CD14-positive monocyte (primary cell): ENCODE data around the gene TMEM184A. TPM values are rescaled to one million over a fixed set of nuclear protein-coding genes. Genes with fewer than 3 reads are reported as not detected.
A peak's percentile ranks its signal among the peaks of the same experiment; 100 is the strongest.

Experiments
- DNase-seq, 3 donors: peaks; one replicate each; pipeline ENCODE4 v3.0.0-alpha.2; 2011 to 2022
- H2AFZ ChIP-seq: 2 replicates; pipeline ENCODE4 v1.6.0; 2012; ENCODE audit warnings: mild to moderate bottlenecking, low read depth, low read length, inconsistent platforms; ENCODE audit not compliant: insufficient read depth, poor library complexity, severe bottlenecking
- H3K27ac ChIP-seq, 2 donors: 1 replicate in 1 of 2; 2 replicates in 1 of 2; pipeline ENCODE4 v1.5.1; 2012 to 2013; ENCODE audit warnings: low read length in 2 of 2, control low read depth in 1 of 2, inconsistent platforms in 1 of 2, low read depth in 1 of 2, mild to moderate bottlenecking in 1 of 2
- H3K27me3 ChIP-seq, 2 donors: one replicate each; pipeline versions ENCODE4 v1.6.0 to v1.6.1; 2011 to 2013; ENCODE audit warnings: low read length in 2 of 2; ENCODE audit not compliant: control insufficient read depth in 2 of 2, insufficient read depth in 2 of 2
- H3K36me3 ChIP-seq, 2 donors: replicated peaks in 1 of 2; 1 replicate in 1 of 2; 2 replicates in 1 of 2; pipeline versions ENCODE4 v1.5.1 to v1.6.1; 2012 to 2013; ENCODE audit warnings: low read length in 2 of 2, control low read depth in 1 of 2, inconsistent platforms in 1 of 2, mild to moderate bottlenecking in 1 of 2; ENCODE audit not compliant: insufficient read depth in 2 of 2, control insufficient read depth in 1 of 2
- H3K4me1 ChIP-seq, 2 donors: 1 replicate in 1 of 2; 2 replicates in 1 of 2; pipeline versions ENCODE4 v1.5.1 to v1.6.1; 2012 to 2013; ENCODE audit warnings: low read length in 2 of 2, control low read depth in 1 of 2, inconsistent platforms in 1 of 2, mild to moderate bottlenecking in 1 of 2, moderate library complexity in 1 of 2; ENCODE audit not compliant: insufficient read depth in 2 of 2, control insufficient read depth in 1 of 2
- H3K4me2 ChIP-seq: replicated peaks from 2 replicates; pipeline ENCODE3; 2012; ENCODE audit warnings: low read length, moderate library complexity, mild to moderate bottlenecking; ENCODE audit not compliant: poor library complexity, severe bottlenecking; ENCODE audit errors: extremely low read depth
- H3K4me3 ChIP-seq, 3 experiments: fragments of 200-600 bp in 1 of 3; sonication (generic) in 1 of 3; replicated peaks in 1 of 3; 1 replicate in 2 of 3; 2 replicates in 1 of 3; pipeline ENCODE4 v1.5.1; 2011 to 2013; ENCODE audit warnings: low read length in 3 of 3, mild to moderate bottlenecking in 3 of 3, control low read depth in 2 of 3, low read depth in 2 of 3, inconsistent platforms in 1 of 3, moderate library complexity in 1 of 3
- H3K79me2 ChIP-seq: 2 replicates; pipeline ENCODE4 v1.6.0; 2012; ENCODE audit warnings: mild to moderate bottlenecking, control low read depth, inconsistent platforms, low read length, moderate library complexity; ENCODE audit not compliant: insufficient read depth
- H3K9ac ChIP-seq: 2 replicates; pipeline ENCODE4 v1.6.0; 2017; ENCODE audit warnings: low read length, mild to moderate bottlenecking; ENCODE audit not compliant: insufficient read depth, poor library complexity, severe bottlenecking
- H3K9me3 ChIP-seq, 2 donors: replicated peaks in 1 of 2; 1 replicate in 1 of 2; 2 replicates in 1 of 2; pipeline versions ENCODE4 v1.5.1 to v1.6.1; 2012 to 2013; ENCODE audit warnings: low read length in 2 of 2, control low read depth in 1 of 2; ENCODE audit not compliant: control insufficient read depth in 1 of 2, insufficient read depth in 1 of 2
- H4K20me1 ChIP-seq: 2 replicates; pipeline ENCODE4 v1.6.0; 2012; ENCODE audit warnings: mild to moderate bottlenecking, low read length, control low read depth, moderate library complexity; ENCODE audit not compliant: insufficient read depth
- H3K27ac Mint-ChIP-seq, 7 donors: one replicate each; pipeline ENCODE4 v1.8.0; 2020; ENCODE audit warnings: mild to moderate bottlenecking in 7 of 7, mixed read lengths in 7 of 7, moderate library complexity in 6 of 7, inconsistent platforms in 2 of 7
- H3K27me3 Mint-ChIP-seq, 3 donors: one replicate each; pipeline ENCODE4 v1.8.0; 2021 to 2022; ENCODE audit warnings: low read depth in 3 of 3, mild to moderate bottlenecking in 3 of 3, mixed read lengths in 3 of 3, moderate library complexity in 3 of 3, inconsistent platforms in 1 of 3
- H3K36me3 Mint-ChIP-seq, 2 donors: one replicate each; pipeline ENCODE4 v1.8.0; 2020; ENCODE audit warnings: mixed read lengths in 2 of 2, inconsistent platforms in 1 of 2, mild to moderate bottlenecking in 1 of 2
- H3K4me1 Mint-ChIP-seq: one replicate; pipeline ENCODE4 v1.8.0; 2020; ENCODE audit warnings: mild to moderate bottlenecking, mixed read lengths
- H3K4me3 Mint-ChIP-seq, 2 donors: one replicate each; pipeline ENCODE4 v1.8.0; 2020; ENCODE audit warnings: mild to moderate bottlenecking in 2 of 2, mixed read lengths in 2 of 2, moderate library complexity in 1 of 2
- H3K9me3 Mint-ChIP-seq, 7 donors: one replicate each; pipeline ENCODE4 v1.8.0; 2020 to 2022; ENCODE audit warnings: mixed read lengths in 7 of 7, mild to moderate bottlenecking in 6 of 7, moderate library complexity in 6 of 7, inconsistent platforms in 2 of 7
- CTCF ChIP-seq: fragments of 200-600 bp; IDR thresholded peaks from one replicate; pipeline ENCODE4 v1.8.0; 2022; ENCODE audit warnings: antibody characterized with exemption, mild to moderate bottlenecking
- WGBS: methylation state at CpG from one replicate; pipeline ENCODE4 v1.1.5; 2013; ENCODE audit warnings: missing lambda C conversion rate; ENCODE audit not compliant: insufficient coverage; 5-methylcytosine and 5-hydroxymethylcytosine counted together
- intact Hi-C, 2 donors: fragments of 100-400 bp; cut with micrococcal nuclease; formaldehyde crosslinking; loops; one replicate each; pipeline versions ENCODE4 v1.15.0 to v1.15.1; 2023
- polyA plus RNA-seq, 3 donors: library from polyadenylated mRNA; depleted of rRNA in 1 of 3; unstranded in 2 of 3; stranded (reverse) in 1 of 3; fragments of 300-500 nt in 2 of 3; fragments of >200 nt in 1 of 3; fragmentation: Illumina TruSeq in 2 of 3; gene quantifications; 1 replicate in 2 of 3; 2 replicates in 1 of 3; pipeline ENCODE4 v1.2.3, GENCODE V29; 2012 to 2021

TMEM184A gene
- polyA plus RNA-seq, 3 donors: not detected

- Histone ChIP-seq H3K4me3 (no peak overlapping the region), H3K27me3 (no peaks in the 10 kb centered on the region), H3K79me2 (peaks cover 66% of the 10 kb centered on the region), H3K27ac (no peak overlapping the region), H3K4me1 (peaks cover 27 to 28% of the 10 kb centered on the region in 2 donors), H3K4me2 (no peak overlapping the region), H3K9ac (no peak overlapping the region), H4K20me1 (peaks cover 95% of the 10 kb centered on the region), H2AFZ (no peak overlapping the region), H3K9me3 (no peaks in the 10 kb centered on the region), H3K36me3 (peaks cover 40 to 48% of the 10 kb centered on the region in 2 donors)
- H3K9me3 Mint-ChIP-seq: no peaks in the 10 kb centered on the region
- DNase-seq: no peak
- H3K4me3 Mint-ChIP-seq: no peak overlapping the region
- peaks cover 24% of the 10 kb centered on the region for H3K4me1 Mint-ChIP-seq
- WGBS: 95% methylated on average over 7 of the region's 7 CpGs
- H3K27me3 Mint-ChIP-seq: peaks cover 0 to 4% (median 0%) of the 10 kb centered on the region in 3 donors
- peak overlapping the region in 2 of 7 donors; percentile 6 to 54 for H3K27ac Mint-ChIP-seq
- intact Hi-C loops: loop anchor here in 1 of 2 donors (10.0 kb wide), 1 partner anchor 988 kb away; no protein-coding TSS in a partner anchor
- no peak for TF ChIP-seq CTCF
- H3K36me3 Mint-ChIP-seq: peaks cover 23 to 45% of the 10 kb centered on the region in 2 donors
Measured at GRCh38 chr7:1536455-1536742, 19.6 kb downstream of the TMEM184A start.

GRCh38 chr7:1535701-1536454, 20.1 kb downstream of the TMEM184A start:
- Histone ChIP-seq H3K27ac (no peak overlapping the region), H3K9me3 (no peaks in the 10 kb centered on the region), H3K4me3 (no peak overlapping the region), H3K79me2 (peaks cover 68% of the 10 kb centered on the region), H3K4me1 (peaks cover 29 to 31% of the 10 kb centered on the region in 2 donors), H3K9ac (no peak overlapping the region), H3K36me3 (peaks cover 35 to 42% of the 10 kb centered on the region in 2 donors), H2AFZ (no peak overlapping the region), H3K4me2 (no peak overlapping the region), H3K27me3 (no peaks in the 10 kb centered on the region), H4K20me1 (peaks cover 92% of the 10 kb centered on the region)
- 72% methylated on average over 42 of the region's 42 CpGs for WGBS
- Mint-ChIP-seq H3K27me3 (peaks cover 0 to 4% (median 0%) of the 10 kb centered on the region in 3 donors), H3K9me3 (no peaks in the 10 kb centered on the region), H3K4me3 (no peak overlapping the region), H3K4me1 (peaks cover 24% of the 10 kb centered on the region), H3K36me3 (peaks cover 18 to 40% of the 10 kb centered on the region in 2 donors), H3K27ac (peak overlapping the region in 6 of 7 donors; percentile 6 to 84 (median 56))
- no peak for TF ChIP-seq CTCF
- intact Hi-C loops: loop anchor here in 1 of 2 donors (10.0 kb wide), 1 partner anchor 989 kb away; no protein-coding TSS in a partner anchor
- DNase-seq: peak in 1 of 3 donors; percentile 64
